HG03571 (cell line): ENCODE results near the gene CYTH1.

Experiments
- ATAC-seq: cut with Tn5 transposase; IDR thresholded peaks from one replicate; pipeline ENCODE4 v1.9.1; 2021; ENCODE audit not compliant: unreplicated experiment

The CYTH1 gene

DNA sequence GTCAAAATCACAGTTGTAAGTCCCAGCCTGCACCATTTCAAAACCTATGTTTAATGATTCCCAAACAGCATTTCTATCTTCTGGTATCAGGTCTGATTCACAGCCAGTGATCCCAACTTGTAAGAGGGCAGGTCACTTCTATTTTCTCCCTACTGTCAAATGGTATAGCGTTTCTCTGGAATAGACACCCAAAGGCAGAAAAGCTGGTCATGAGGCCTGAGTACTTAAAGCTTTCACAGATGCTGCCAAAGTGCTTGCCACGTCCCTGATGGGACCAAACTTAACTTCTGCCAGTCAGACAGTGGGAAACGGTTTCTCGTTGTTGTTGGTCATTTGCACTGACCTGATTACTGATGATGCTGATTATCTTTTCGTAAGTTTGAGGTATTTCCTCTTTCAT, 43.4 kb downstream of the CYTH1 start:
- ATAC-seq = no peak

DNA sequence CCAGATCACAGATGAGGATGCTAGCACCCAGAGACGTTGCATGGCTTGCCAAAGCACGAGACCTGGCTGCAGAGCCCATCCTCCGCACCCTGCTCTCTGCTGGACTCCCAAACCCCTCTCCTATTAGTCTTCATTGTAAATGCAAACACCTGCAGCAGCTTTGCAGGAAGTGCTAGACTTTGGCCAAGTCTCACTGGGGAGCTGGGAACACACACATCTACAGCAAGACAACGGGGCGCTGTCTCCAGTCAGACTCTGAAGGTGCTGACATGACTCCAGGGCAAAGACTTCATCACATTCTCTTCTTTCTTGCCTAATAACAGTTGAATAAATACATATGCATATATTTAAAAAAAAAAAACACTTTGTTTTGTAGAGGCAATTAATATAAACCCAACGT, 43.8 kb downstream of the CYTH1 start:
- ATAC-seq = no peak

DNA sequence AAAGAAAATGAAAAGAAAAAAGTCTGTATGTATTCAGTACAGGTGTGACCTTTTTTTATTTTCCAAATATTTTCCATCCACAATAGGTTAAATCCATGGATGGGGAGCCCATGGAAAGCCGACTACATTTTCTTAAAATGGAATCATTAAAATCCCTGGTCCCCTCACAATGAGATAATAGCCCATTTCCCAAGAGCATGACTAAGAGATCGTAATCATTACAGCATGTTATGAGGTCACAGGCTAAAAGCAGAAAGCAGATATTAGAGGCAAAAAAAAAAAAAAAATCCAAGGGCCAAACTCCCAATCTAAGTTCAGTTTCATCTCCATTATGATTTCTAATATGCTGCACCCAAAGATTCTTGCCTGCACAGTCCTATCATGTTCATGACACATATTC, 44.7 kb downstream of the CYTH1 start:
- no peak for ATAC-seq

DNA sequence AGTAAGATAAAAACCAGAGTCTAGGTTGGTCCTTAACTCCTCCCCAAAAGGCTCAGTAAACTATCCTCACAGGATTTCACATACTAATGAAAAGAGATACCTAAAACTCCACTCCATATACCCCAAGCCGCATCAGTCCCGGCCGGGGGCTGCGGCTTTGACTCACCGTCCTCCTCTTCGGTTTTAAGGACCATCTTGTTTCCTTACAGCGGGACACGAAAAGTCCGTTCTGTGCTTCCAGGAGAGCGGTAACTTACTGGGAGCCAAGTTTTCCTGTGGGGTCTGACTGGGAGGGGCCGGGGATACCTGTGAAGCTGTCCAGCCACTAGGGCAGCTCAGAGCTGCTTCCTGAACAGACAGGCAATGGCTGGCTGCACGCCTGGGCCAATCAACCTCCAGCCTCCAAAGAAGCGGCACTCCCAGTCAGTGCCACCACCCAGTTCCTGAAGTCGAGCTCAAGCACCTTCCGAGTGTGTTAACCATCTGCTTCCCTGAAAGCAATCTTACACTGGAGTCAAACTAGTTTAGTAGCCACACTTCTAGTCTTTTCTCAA, 45.5 kb downstream of the CYTH1 start:
- ATAC-seq = peak; percentile 53

DNA sequence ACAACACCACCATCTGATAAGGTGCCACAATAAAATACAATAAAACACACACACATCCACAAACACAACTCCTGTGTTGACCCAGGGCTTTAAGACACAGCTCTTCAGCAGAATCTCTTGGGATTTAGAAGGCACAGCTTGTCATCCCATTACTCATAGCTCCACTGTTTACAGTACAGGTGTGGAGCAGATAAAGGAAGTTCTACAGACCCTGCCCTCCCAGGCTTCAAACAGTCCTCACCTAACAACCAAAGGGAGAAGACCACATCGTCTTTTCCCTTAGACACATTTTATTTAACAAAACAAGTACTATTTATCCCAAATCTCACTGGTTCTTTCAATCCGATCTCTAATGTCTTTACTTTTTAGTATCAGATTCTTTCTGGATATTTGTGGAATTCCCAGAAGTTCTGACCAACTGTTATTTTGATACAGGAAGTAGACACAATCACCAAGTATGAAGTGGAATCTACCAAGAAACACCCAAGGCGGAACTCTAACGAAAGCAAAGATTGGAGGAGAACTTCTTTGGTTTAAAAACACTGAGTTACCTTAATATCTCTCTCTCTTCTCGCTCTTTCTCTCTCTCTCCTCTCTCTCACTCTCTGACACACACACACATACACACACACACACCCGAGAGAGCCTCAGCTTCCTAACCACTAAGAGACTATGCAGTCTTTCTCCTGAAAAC, 46.1 kb downstream of the CYTH1 start:
- no peak for ATAC-seq

DNA sequence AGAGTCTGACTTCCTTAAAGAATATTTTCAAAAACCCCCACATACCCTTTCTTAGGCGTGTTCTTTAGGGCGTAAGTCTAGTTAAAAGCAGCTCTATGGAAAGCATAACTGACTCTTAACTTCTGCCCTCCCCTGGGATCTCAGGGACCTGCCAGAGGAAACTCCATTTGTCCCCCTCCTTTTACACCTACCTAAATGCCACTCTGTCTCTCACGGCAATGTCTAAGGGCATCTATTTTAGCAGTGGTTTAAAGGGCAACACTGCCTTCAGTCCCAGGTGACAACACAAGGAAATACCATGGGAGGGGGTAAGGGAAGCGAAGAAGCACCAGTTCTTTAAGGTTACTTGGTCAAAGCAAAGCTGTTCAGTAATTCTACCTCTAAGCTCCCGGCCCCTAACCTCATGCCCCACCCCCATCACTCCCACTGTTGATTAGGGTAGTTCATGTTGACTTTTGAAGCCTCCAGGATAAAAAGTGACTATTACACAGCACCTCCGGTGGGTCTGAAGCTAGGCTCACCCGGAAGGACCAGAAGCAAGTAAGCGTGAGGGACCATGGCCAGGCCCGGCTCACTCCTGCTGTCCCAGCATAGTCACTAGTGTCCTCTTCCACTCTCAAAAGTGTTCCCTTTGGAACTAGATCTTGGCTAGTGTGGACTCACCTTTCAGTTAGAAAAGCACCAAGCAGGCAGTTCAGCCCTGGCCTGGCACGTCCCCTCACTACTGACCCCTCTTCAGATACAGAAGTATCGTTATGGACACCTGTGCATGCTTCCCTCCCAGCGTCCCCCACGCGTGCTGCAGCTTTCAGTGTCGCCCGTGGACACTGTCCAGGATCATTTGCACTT, 47.1 kb downstream of the CYTH1 start:
- ATAC-seq = no peak

DNA sequence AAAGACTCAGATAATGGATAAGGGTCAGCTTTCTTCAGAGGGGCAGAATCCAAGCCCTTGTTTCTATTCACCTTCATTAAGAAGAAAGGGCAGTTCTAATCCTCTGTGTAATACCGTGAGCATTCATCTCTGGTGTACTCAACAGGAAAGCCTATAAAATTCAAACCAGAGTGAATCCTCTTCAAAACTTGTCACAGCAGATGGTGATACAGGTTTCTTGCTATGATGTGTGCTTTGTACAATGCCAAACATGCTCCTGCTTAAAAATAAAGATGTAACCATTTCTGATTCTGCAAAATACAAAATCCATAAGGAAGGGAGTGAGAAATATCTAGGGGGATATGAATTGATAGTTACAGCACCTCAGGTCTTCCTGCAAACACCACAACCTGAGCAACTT, 49.7 kb downstream of the CYTH1 start:
- no peak for ATAC-seq

DNA sequence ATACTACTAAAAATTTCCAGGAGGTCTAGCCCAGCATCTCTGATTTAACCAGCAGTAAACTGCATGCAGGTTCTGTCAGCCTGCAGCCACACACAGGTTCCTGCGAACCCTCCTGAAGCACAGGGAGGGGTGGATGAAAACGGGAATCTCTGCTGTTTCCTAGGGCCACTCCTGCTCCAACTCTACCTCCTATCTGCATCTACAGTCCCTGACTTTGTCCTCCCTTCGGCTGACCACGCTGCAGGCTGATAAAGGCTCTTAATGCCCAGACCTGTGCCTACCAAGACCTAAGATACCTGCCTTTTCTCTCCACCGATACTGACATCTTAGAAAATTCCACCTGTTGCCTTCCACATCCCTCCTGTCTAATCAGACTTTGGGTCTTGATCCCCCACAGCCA, 50.2 kb downstream of the CYTH1 start:
- ATAC-seq = no peak

DNA sequence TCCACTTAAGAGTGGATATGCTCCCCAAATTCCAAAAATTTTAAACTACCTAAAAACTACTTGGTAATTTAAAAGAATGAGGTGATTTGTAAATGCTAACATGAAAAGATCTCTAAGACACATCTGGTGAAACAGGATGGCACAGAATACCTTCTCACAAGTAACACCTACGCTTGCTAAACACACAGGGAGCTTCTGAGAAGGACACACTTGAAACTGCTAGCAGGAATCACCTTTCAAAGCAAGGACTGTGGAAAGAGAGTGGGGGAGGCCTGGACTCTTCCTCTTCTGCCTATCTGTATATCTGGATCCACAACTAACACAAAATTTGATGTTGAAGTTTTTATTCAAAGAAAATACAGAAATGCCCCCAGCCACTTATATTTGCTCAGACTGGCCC, 52.4 kb downstream of the CYTH1 start:
- no peak for ATAC-seq

DNA sequence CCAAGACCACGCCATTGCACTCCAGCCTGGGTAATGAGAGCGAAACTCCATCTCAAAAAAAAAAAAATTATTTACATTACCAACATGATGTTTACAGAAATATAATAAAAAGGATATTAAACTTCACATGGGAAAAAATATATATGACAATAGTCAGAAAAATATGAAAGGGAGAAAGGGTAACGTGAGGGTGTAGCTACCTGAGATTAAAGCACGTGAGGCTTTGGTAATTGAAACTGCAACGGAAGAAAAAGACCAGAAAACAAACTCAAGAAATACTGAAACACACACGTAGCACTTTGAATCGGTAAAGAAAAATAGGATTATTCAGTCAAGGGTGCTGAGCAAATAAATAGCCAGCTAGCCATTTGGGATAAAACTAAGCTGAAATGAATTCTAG, 53.6 kb downstream of the CYTH1 start:
- no peak for ATAC-seq

DNA sequence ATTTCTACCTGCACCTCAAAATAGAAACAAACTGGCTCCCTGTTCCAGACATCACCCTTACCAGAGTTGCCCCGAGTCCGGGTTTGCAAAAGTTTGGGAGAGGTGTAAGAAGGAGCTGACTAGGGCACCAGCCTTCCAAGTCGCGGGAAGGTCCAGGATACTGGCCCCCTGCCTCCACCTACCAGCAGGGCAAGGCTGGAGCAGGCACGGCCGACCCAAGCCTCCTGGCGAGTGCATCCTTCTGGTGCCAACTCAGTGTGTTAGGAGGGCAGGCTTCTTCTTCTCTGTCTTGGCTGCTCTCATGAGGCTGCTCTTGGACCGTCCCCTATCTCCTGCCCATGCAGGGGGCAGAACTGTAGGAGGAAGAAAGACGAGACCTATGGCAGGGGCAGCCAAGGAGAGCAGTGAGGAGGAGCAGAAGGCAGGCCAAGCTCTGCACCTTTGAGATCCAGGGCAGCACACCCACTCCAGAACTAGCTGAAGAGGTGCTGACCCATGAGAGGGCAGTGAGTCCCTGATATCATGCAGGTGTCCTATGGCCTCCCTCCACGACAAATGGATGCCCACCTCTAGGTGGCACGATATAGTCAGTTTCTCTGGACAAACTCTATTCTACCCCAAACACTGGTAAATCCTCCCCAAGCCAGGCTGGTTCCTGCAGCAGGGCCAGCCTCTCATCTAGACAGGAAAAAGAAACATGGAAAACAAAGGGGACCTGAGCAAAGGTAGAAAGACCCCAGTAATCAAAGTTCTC, 54.4 kb downstream of the CYTH1 start:
- no peak for ATAC-seq

DNA sequence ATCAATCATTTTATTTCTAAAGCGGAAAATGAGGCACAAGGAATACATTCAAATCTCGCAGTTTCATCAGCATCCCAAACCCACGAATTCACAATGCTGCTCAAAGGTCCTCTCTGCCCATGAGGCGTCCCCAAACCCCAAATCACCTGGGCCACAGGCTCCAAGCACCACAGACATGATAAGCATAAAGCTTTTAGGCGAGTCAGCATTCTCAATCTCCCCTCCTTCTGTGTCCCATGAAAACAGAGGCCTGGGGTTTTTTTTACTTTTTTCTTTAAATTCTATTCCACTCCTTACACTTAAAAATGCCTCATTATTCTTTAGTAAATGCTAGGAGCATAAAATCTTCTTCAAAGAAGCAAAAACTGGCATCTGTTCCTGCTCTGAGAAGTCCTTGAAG, 55.0 kb downstream of the CYTH1 start:
- no peak for ATAC-seq

DNA sequence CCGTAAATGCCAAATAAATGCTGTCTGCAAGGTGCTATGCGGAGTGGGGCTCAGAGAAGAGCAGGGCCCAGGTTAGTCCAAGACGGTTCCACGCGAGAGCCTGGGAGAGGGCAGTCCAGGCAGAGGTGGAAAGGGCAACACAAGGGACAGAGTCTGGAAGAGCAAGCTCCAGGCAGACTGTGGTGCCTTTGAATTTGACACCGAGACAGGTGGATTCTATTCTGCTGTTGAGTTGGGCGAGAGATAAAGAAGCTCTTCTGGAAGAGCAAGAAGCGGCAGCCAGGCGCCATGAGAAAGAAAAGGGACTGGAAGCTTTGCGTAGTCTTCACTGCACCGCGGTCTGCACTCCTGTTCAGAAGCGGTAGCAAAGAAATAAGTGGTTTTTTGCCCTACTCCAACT, 55.6 kb downstream of the CYTH1 start:
- no peak for ATAC-seq

DNA sequence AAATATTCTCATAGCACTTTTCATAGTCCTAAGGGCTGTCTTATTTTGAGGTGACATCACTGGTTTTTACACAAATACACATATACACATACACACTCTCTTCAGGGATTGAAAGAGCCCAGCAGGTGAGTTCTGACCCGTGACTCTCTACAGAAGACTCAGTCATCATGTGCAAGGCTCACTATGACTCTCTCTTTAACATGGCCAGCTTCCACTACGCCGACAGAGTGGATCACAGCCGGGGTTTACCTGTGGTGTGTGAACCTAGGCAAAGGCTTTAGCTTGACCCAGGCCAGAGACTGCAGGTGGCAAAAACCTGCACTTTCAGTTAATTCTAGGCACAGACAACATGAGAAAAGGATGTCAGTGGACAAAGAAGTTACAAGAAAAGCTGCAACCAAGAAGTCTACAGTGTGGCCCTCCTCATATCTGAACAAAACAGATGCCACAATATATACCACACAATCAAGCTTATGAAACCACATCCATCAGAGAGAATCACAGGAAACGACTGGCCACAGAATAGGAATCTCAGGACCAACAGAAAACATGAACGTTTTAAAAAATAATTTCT, 56.5 kb downstream of the CYTH1 start:
- no peak for ATAC-seq

DNA sequence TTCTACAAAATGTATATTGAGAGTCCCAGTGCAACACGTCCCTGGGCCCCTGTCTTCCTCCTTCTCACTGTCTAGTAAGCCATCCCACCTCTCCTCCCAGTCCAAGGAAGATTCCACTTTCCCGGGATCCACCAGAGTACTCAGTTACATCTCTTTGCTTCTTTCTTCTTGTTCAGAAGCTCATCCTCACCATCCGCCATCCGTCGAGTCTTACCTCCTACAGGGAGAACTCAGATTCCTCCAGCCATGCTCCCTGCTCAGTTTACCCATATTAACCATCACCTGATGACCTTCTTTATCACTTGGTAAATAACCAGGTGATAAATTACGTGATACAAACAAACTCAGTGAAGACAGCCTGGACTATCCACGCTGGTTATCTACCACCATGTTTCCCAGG, 57.1 kb downstream of the CYTH1 start:
- ATAC-seq = no peak

DNA sequence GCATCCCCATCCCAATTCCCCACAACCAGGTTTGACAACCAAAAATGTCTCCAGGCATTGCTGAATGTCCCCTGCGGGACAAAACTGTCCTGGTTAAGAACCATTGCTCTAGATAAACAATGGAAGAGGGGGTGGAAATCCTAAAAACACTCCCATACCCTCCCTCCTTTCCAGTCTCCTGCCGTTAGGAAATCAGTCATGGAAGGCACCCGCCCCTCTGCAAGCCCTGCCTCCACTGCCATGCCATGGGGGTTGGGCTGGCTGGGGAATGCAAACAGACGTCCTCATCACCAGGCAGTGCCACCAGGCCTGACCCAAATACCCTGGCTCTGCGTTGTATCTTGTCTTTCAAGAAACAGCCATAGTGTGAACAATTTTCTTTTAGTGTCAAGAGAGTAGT, 57.5 kb downstream of the CYTH1 start:
- ATAC-seq = no peak

DNA sequence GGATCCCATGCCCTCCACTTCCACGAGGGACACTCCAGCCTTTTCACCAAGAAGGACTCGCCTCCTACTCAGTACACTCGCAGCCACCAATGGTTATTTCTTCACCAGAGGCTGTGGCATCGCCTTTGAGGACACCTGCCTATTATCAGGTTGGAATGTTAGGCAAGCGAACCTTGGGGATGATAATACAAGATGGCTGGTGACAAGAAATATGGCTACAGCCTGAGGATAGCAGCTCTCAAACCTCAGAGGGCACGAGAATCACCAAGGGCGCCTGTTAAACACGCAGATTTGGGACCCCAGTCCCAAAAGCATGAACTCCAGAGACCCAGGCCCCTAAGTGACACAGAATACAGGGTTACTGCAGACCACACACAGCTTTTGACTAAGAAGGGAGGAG, 58.1 kb downstream of the CYTH1 start:
- no peak for ATAC-seq

DNA sequence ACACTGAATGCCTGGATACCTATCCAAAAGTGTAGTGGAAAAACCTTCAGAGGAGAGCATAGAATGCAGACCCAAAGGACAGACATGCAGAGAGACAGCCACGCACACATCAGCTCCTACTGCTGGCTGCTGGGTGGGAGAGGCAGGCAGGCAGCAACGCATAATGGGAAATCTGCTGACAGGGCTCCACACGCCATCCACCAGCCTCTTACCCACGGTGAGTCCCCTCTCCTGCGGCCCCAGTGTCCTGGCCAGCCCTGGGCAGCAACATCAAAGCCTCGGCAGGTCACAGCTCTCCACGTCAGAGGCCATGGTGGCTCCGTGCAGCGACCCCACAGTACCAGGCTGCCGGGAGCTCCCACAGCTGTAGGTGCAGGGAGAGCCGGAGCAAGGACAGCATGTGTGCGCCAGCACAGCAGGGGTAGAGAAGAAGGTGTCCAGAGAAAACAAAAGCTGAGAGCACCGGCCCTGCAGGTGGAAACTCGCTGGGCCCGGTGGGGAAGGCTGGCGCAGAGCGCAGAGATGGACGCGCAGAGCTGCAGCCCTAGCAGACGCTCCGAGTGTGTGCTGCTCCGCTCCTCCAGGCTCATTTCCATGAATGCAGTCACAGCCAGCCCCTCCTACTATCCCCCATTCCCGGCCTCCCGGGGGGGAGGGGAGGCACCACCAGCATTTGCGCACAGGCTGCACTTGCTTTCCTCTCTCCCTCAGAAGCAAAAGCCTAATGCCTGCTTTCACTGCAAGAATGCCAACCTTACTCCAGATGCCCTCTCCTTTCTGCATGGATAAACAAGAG, 58.9 kb downstream of the CYTH1 start:
- no peak for ATAC-seq

DNA sequence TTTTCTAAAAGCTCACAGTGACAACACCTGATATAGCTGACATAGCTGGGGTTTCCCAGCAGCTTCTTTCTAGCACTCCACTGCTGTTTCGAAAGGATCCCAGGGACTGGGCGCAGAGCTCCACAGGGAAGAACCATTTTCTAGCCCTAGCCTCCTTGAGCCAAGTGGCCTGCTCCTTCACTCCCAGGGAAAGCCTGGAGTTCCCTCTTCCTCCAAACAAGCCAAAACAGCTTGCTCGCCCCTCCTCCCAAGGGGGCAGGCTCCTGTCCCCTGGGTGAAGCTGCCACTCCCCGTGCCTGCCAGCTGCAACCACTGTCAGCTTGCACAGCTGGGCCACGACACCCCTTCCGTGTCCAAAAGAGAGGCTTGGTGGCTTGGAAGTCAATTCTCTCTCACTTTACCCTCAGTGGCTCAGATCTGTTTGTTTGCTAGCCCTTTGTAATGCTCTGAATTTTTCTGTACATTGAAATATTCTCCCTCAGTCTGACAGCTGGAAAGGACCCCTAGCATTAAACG, 59.8 kb downstream of the CYTH1 start:
- no peak for ATAC-seq

DNA sequence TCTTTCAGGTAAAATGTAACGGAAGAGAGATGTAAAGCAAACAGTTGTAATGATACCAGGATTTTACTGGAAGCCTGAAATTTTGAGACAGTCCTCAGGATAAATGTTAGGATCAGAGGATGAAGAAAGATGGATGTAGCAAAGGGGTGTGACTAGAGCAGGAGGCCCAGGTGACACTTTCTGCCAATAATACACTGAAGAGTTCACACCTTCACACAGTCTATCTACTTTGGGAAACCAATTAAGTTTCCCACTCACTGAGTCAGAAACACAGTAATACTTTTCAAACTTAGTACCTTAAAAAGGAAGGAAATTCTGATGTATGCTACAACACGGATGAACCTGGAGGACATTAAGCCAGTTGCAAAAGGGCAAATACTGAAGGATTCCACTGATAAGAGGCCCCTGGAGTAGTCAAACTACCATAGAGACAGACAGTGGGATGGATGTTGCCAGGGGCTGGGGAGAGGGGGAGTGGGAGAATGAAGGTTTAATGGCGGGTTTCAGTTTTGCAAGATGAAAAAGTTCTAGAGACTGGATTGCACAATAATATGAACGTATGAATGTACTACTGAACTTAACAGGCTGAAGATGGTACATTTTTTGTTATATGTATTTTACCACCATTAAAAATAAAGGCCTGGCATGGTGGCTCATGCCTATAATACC, 62.3 kb downstream of the CYTH1 start:
- no peak for ATAC-seq
